ENCODE data around the gene XYLT1.

XYLT1 gene

DNA sequence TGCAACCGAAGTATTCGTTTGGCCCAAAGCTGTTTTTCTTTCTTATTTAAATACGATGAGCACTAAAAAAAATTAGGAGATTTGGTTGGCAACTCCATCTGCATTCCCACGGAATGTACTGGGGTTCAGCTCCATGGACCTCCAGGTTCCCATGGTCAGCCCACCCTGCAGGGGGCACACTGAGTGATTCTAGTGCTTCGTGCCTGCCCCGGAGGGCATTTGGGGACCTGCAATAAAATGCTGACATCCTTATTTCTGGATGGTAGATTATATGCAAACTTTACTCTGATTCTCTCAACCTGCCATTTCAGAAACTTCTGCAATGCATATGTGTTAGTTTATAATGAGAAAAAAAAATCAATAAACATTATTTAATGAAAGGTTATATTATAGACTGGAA lies 339.4 kb downstream of the XYLT1 start:
- DNase-seq: no peak

DNA sequence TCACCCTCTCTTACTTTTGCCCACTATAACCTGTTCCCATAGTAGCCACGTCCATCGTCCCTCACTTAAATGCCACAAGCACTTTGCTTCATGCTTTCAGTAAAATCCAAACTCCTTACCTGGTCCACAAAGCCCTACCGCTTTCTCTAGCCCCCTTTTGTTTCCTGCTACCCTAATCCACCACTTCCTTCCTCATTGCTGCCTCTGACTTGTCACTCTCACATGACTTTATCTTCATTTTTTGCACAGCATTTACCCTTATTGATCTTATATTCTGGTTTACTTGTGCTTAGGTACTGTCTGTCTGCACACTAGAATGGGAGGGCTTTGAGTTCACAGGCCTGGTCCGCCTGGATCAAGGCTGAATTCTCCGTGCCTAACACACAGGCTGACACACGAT lies 340.0 kb downstream of the XYLT1 start:
- peak in 1 of 5 experiments; percentile 6 for DNase-seq

DNA sequence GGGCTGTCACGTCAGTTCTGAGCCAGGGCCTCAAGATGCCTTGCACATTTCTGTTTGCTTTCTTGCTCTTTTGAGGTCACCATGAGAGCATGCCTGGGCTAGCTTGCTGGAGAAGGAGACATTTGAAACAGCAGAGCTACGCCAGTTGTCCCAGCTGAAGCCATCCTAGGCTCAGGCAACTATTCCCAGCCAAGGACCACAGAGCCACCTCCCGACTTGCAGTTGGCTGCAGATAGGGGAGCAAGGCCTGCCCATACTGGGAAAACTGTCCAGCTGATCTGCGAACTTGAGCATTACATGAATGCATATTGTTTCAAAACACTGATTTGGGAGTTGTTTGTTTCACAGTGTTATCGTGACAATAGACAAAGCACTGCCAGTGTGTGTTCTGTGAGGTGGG lies 340.8 kb downstream of the XYLT1 start:
- DNase-seq: no peak

DNA sequence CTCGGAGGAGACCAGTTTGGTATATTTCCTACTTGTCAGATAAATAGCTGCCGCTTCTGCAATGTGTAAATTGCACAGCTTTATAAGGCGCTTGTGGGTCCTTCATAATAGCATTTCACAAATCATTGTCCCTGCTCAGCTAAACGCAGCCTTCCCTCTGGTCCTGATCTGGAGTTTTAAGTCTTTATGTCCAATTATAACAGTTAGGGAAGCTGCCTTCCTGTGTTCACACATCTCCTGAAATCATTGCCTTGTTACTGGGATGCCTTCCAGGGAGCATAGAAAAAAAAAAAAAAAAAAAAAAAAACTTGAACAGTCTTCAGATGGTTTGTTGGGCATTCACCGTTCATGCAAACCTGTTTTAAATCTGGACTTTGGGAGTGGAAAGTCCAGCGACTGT lies 342.0 kb downstream of the XYLT1 start:
- DNase-seq: no peak

DNA sequence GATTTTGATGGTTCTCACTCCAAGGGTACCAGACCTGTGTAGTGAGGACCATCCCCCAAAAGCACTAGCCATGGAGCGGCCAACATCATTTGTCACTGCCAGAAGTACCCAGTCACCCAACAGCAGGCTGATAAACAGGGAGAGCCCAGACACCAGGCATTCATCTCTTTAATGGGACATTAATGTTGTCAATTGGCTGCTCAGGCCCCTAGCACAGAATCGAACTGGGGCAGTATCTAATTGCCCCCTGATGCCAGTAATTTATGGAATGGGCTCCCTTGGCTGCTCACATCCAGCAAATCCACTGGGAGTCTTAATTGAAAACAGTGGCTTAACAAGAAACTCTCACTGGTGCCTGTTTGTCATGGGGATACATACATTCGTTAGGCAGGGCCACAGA lies 344.6 kb downstream of the XYLT1 start:
- DNase-seq: no peak

DNA sequence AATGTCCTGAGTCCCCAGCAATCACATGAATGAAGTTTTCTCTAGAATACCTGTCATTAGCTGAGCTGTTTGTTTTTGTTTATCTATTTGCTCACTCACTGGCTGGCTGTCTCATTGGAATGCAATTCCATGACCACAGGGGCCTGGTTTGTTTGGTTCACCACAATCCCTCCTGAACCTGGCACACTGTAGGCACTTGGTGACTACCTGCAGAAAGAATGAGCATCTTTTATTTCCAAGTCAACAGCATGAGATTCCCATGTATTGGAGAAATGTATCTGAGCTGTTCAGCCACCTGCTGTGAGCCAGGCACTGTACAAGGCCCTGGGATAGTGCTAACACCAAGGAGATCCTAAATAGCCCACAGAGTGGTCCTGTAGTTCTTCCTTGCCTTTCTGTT lies 345.1 kb downstream of the XYLT1 start:
- no peak for DNase-seq

DNA sequence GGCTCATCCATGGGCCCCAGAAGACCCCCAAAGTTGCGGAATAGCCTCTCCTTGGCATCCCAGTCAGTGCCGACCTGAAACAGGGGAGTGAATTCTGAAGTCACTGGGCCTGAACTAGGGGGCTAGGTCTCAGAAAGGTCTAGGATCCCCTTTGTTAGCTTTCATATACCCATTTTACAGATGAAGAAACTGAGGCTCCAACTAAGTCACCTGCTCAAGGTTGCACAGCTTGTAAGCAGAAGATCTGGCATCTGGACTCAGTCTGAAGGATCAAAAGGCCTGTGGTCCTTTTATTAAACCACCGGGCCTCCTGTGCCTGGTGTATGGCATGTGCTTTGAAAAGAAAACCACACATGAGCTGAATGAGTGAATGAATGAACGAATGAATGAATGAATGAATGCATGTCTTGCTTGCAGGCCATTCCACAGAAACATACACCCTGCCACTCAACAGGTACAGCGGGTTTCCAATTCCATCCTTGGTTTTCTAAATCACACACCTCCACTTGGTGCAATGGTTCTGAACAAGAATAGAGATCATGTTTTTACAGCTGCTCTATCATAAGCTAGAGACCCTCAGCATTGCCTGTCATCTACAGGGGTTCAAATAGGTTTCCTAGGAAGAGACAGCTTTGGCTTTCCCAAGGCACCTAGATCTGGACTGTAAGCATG lies 352.7 kb downstream of the XYLT1 start:
- no peak for DNase-seq

DNA sequence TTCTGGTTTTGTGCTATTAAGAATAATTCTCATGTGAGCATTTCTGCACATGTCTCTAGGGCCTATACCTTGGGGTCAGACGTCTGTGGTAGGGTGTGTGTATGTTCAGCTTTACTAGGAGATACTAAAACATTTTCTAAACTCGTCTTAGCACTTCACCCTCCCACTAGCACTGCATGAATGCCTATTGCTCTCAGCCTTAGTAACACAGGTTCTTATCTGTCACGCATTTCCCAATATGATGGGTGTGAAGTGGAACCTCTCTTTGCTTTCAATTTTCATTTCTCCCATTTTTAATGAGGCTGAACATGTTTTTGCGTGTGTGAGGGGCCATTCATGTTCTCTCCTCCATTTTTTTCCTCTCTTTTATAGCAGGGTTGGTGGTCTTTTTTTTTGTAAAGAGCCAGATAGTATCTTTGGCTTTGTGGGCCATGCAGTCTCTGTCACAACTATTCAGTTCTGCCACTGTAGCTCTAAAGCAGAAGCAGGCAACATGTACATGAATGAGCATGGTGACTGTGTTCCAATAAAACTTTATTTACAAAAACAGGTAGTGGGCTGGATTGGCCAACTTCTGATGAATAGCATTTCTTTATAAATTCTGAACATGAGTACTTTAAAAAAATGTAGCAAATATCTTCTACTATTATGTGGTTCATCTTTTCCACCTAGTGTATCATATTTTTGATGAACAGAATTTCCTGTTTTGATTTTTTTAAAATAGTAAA lies 354.0 kb downstream of the XYLT1 start:
- no peak for DNase-seq

DNA sequence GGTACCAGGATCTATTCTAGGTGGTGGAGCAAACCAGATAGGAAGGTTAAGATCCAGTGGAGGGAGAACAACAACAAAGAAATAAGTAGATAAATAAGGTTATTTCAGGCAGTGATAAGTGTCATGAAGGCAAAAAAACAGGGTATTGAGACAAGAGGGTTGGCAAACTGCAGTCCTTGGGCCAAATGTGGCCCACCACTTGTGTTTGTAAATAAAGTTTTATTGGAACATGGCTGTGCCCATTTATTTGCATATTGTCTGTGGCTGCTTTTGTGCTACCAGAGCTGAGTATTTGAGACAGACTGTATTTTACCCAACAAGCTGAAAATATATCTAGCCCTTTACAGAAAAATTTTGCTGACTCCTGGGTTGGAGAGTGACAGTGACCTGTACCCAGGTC lies 361.3 kb downstream of the XYLT1 start:
- no peak for DNase-seq

DNA sequence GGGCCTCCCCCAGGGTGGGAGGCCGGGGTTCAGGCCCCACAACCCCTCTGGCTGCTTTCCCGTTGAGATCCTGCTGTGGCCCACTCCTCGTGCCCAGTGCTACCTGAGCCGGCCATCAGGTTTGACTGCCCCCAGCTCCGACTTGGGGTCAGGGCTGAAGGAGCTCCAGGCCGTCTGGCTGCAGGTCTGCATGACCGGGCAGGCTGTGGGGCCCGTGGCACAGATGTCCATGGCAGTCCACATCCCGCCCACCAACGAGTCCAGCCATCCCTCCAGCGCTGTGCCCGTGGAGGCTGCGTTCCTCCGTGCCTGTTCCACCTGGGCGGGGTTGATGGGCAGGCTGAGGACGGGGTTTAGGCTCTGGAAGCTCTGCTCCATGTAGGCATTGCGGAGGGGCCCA lies 362.2 kb downstream of the XYLT1 start:
- no peak for DNase-seq

DNA sequence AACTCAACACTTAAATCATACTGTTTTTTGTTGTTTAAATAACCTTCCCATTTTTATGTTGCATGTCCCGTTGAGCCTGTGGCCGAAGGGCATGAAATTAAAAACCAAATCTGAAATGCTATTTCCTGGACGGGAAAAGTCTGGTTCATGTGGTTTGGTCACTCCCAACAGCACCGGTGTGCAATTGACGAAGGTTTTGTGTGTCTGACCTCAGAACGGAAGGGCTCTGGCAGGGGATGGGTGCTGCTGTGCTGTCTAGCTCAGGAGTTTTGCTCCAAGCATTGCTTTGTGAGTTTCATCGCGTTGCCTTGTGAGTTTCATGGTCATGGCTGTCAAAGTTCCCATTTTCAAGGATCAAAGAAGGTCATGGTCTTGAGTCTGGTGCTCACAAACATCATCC lies 363.3 kb downstream of the XYLT1 start:
- DNase-seq: no peak

DNA sequence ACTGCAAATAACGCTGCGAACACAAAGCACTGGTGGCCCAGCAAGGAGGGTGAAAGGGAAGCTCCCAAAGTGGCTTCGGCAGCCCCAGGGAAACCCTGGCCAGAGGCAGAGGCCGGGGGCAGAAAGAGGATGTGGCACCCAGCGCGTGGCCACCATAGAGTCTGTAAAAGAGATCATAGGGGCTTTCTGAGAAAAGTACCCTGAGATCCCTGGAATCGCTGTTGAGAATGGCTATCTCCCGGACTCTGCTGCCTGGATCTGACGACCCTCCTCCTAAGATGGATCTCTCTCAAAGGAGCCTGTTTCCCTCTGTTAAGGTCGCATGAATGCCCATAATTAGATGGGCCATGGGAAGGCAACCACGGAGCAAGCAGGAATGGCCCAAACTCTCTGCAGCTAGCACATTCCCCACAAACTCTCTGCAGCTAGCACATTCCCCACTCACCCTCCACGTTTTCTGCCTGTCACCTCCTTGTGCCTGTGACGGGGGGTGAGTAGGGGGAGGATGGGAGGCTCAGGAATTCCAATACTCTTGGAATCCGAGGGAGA lies 364.4 kb downstream of the XYLT1 start:
- no peak for DNase-seq

DNA sequence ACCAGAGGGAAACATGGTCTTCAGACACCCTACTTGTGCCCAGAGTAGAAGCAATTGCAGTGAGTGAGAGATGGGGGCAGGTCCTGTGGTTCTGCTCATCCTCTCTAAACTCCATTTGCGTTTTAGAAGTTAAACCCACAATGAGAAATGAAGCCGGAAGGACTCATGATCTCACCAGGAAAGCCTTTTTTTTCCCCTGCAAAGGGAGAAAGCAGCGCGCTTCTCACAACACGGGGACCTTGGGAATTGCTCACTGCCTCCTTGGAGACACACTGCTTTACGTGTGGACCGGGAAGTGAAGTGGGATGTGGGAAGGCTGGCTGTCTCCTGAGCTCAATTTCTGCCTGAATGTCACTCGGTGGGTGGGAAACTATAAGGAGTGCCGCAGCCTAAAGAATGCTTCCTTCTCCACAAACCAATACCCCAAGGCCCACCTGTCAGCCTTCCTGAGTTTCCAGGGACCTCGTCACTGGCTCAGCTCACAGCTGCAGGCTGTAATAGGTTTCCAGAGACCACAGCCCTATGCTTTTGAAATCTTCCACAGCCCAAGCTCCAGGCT lies 365.4 kb downstream of the XYLT1 start:
- DNase-seq: peak in 1 of 5 experiments; percentile 26

DNA sequence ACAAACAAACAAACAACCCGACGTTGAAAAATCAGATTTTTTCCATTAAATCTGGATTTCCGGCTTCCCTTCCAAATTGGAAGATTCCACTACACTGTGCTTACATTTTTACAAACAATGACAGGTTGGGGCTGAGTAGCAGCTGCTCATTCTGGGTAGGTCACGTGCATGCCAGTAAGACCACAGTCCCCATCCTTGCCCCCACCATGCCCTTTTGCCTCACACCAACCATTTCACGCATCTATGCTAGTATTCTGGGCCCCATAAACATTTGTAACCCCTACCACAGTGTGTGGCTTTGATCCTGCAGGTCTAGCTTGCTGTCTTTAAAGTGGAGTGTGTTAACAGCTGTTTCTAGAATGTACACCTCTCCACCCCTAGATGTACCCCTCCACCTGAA lies 366.1 kb downstream of the XYLT1 start:
- no peak for DNase-seq

DNA sequence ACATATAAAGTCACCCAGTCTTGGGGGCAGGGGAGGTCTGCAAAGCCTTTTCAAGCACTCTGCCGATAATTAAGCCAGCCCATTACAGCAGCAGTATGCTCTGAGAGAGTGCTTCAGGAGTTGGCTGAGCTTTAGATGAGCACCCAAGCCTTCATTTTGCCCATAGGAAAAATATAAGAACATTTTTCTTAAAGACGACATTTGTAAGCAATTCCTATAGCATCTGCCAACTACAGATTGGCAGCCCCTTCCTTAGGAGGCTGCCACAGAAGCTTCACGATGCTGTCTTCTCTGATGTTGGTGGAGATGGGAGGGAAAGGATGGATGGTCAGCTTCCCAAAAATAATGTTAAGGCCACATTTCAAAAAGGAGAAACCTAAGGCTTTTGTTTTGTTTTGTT lies 367.5 kb downstream of the XYLT1 start:
- no peak for DNase-seq

DNA sequence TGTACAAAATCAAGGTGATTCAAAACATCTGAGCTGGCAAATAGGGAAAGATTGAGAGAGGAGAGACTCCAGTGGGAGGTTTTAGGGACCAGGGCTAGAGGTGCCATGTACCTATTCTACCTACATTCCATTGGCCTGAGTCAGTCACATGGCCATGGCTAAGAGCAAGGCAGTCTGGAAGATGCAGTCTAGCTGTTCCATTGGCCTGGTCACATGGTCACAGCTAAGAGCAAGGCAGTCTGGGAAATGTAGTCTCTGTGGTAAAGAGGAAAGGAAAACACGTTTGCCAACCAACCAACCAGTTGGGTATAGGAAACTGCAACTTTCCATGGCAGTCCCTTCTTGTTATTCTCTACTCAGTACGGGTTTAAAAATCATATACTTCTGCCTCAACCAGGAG lies 369.1 kb downstream of the XYLT1 start:
- peak in 1 of 5 experiments; percentile 15 for DNase-seq

DNA sequence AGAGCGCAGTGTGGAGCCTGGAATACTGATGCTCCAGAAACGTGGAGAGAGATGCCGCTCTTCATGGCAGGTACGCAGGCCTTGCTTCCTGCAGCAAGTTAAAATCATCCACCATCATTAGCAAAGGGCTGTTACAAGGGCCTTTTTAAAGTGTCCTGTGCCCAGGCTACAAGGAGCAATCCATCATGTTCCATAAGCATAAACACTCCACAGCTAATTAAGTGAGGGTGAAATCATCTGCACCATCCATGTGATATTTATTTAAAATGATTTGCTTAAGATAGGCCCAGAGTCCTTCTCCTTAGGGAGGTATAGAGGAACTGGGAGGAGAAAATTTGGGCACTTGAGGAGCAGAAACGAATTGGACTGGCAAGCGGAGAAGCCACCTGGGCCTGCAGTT lies 372.1 kb downstream of the XYLT1 start:
- no peak for DNase-seq

DNA sequence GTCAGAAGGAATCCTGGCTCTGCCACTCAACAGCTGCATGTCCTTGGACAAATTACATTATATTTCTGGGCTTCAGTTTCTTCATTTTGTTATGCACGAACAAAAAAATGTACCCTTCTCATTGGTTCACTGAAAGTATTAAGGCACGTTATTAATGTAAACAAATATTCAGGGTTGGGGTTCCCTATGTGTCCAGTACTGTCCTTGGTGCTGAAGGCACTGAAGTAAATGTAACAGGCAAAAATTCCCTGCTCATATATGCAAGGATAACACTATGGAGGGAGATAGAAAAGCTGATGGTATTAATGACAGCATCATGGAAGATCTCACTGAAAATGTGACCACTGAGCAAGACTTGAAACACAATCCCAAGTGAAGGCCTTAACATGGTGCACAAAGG lies 386.6 kb downstream of the XYLT1 start:
- no peak for DNase-seq

DNA sequence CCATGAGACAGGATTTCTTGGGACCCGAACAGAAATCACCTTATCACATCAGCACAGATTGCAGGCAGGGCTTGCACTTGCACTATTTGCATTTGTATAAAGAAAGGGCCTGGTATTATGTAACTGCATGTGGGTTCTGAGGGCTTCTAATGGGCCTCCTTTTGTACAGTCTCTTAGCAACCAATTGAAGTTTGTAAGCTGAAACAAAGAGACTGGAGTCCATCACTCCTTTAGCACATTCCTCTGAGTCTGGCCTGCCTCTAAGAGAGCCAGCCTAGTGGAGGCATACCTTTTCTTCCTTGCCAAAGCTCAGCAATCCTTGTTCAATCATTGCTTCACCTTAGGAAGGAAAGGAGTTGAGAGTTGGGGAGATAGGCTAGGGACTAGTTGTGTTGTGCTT lies 387.1 kb downstream of the XYLT1 start:
- no peak for DNase-seq

DNA sequence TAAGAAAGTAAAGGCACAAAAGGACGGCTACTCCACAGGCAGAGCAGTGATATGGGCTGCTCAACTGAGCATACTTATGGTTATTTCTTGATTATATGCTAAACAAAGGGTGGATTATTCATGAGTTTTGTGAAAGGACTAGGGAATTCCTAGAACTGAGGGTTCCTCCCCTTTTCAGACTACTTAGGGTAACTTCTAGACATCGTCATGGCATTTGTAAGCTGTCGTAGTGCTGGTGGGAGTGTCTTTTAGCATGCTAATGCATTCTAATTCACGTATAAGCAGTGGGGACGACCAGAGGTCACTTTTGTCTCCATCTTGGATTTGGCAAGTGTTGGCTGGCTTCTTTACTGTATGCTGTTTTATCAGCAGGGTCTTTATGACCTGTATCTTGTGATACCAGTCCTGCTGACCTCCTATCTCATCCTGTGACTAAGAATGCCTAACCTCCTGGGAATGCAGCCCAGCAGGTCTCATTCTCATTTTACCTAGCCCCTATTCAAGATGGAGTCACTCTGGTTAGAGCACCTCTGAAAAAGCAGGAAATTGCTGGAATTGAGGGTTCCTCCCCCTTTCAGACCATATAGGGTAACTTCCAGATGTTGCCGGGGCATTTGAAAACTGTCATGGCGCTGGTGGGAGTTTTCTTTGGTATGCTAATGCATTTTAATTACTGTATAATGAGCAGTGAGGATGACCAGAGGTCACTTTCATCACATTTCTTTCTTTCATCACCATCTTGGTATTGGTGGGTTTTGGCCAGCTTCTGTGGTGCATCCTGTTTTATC lies 388.5 kb downstream of the XYLT1 start:
- DNase-seq: no peak

DNA sequence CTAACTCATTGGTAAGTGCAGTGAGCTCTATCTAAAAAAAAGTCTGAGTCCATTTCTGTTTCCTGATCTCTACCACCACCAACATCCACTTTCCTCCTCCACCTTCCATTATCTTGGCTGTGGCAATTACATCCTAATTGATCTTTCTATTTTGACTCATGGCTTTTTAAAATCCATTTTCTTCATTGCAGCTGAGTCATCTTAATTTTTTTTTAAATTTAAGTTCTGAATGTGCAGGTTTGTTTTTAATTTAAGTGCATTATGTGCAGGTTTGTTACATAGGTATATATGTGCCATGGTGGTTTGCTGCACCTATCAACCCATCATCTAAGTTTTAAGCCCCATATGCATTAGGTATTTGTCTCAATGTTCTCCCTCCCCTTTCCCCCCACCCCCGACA lies 390.7 kb downstream of the XYLT1 start:
- DNase-seq: no peak

DNA sequence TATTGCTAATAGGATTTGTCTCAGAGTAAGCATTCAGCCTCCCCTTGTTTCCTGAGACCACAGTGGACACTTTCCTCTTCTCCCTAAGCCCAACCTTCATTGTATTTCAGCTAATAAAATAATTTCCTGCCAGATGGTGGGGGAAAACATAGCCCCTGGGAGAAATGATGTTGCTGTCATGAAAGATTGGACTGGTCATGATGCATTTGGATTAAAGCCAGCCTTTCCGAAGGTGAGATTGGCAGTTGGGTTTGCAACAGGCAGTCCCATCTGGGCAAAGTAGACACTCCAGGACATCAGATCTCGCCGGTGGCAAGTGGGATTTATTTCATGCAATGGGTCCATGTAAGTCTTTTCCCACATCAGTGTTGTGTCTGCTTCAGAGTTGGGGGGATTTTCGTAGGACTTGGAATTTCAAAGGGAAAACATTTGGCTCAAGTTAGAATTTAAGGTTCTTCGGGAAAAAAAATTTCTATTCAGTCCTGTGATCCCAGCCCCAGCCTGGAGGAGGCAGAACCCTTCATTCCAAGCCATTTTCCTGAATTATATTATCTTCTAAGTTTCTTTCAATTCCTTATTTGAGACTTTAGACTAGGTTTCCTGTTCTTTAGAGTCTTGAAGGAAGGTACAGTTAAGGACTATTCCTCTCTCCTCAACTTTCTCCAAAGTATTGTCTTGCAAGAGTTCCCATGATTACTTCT lies 391.7 kb downstream of the XYLT1 start:
- no peak for DNase-seq

Data from T-helper 2 cell (primary cell).